HG03159 (cell line): ENCODE results near the gene GFPT1.
A peak's percentile ranks its signal among the peaks of the same experiment; 100 is the strongest.
"Not testable (repeated sequence)": the region's sequence is repeated elsewhere in the genome, so short reads cannot be mapped to it uniquely, and the experiment has no call there.

Source experiments
- ATAC-seq: cut with Tn5 transposase; IDR thresholded peaks from one replicate; pipeline ENCODE4 v1.9.1; 2021; ENCODE audit warnings: mild to moderate bottlenecking, moderate library complexity; ENCODE audit not compliant: unreplicated experiment

The GFPT1 gene

DNA sequence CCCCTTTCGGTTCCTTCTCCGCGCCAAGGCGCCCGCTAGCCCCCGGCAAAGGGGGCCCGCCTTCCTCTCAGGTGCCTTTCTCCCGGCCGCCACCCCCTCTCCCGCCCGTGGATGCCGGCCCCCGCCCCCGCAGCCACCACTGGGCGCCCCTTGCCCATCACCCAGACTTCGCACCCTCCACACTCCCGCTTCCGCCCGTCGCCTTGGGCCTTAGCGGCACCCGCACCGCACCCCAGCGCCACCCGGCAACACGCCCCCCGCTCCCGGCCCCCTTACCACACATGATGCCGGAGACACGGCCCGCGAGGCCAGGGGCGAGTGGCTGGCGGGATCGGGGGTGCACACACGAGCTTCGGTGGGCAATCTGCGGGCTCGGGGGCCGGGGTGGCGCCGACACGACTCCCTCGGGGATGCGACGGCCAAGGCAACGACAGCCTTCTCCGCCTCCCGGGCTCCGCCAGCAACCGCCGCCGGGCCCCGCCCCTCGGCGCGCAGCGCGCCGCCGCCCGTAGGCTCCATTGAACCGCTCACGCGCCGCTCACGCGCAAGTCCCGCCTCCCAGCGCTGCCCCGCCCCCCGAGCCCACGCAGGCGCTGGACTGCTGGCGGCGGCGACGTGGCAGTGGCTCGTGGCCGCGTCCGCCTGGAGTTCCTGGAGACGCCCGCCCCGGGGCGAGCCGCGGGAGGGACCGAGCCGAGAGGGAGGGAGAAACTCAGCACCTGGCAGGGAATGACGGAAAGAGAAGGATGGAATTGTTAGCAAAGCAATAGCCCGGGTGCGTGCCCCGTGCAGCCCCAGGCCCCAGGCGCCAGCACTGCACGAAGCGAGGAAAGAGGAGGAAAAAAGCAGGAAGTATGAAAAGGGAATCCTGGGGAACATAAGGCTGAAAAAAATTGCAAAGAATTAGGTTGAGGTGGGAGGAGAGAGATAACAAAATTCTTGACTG is at the start of gene GFPT1:
Gene GFPT1 (minus strand): TSS at position 439 of the 946 bp plus-strand sequence. CDS start 156 bp downstream, at position 283.
- peak; percentile 83 for ATAC-seq

DNA sequence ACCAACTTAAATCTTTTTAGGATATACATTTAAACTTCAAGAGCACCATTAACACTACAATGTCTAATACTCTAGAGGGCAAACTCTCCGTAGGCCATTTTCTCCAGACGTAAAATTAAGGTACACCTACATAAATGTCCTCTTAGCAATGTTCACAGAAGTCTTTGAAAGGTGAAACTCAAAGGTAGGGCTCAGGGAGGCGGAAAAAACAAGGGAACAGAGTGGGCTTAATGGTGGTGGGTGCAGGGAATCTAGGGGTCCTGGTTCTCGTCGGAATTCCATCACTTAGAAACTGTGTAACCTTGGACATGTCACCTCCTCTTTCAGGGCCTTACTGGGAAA is 49.5 kb upstream of the GFPT1 start:
- ATAC-seq = peak; percentile 1

DNA sequence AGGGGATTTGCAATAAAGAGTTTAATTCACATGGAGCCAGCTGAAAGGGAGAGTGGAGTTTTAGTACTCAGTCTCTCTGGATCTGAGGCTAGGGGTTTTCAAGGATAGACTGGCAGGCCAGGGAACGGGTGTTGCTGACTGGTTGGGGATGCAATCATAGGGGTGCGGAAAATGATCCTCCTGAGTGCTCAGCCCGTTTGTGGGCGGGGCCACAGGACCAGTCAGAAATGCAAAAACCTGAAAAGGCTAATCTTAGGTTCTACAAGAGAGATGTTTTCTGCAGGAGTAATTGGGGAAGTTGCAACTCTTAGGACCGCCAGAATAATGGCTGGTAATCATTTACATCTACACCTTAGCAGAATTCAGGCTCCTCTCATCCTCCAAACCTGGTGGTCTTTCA is 47.7 kb upstream of the GFPT1 start:
- no peak for ATAC-seq

DNA sequence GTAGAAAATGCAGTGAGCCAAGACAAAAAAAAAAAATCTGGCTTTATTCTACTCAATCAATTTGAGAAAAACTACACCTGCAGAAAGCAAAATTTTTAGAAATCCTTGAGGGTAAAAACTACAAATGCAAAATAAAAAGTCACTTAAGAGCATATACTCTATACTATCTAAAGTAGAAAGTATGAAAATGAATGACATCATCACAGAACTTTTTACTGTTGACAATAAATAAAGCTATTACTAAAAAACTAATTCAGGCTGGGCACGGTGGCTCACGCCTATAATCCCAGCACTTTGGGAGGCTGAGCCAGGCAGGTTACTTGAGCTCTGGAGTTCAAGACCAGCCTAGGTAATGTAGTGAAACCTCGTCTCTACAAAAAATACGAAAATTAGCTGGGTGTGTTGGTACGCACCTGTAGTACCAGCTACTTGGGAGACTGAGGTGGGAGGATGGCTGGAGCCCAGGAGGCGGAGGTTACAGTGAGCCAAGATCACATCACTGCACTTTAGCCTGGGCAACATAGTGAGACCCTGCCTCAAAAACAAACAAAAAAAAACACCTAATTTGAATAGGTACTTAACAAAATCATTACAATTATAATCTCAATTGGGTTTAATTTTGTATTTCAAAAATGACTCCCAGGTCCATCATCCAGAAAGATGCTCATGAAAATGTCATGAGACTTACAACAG is 42.6 kb upstream of the GFPT1 start:
- ATAC-seq = no peak

DNA sequence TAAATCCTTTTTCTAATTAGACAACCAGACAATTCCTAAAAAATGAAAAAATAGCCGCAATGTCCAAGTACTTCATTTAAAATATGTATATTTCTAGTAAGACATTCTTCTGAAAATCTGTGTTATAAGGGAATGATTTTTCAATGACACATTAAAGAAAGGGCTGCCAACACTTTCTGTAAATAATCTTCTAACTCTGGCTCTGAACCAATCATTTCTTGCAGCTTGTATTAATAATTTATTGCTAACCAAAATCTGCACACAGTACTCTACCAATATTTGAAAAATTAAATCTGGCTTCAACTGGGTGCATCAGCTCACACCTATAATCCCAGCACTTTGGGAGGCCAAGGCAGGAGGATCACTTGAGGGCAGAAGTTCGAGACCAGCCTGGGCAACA is 42.0 kb upstream of the GFPT1 start:
- no peak for ATAC-seq

DNA sequence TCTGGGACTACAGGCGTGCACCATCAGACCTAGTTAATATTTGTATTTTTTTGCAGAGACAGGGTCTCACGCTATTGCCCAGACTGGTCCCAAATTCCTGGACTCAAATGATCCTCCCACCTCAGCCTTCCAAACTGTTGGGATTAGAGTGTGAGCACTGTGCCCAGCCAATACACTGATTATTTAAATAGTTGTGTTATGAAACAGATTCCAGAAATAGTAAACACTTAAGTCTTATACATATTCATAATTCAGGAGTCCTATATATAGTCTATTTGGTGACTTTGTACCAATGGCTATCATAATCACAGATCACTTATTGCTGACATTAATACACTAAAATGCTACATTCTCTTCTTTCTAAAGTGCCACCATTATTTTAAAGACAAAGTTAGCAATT is 37.4 kb upstream of the GFPT1 start:
- no peak for ATAC-seq

DNA sequence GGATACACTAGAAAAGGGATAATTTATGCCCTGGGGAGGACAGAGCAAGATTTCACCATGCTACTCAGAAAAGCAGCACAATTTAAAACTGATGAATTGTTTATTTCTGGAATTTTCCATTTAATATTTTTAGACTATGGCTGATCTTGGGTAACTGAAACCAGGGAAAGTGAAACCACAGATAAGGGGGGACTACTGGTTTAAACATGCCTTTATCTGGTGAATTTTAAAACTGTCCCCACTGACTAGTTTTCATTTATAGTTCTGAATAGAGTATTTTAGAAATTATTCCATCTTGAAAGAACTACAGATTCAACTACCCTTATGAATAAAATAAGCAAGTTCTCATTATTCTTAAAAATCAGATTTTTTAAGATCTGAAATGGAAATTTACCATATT is 35.2 kb upstream of the GFPT1 start:
- ATAC-seq = no peak

DNA sequence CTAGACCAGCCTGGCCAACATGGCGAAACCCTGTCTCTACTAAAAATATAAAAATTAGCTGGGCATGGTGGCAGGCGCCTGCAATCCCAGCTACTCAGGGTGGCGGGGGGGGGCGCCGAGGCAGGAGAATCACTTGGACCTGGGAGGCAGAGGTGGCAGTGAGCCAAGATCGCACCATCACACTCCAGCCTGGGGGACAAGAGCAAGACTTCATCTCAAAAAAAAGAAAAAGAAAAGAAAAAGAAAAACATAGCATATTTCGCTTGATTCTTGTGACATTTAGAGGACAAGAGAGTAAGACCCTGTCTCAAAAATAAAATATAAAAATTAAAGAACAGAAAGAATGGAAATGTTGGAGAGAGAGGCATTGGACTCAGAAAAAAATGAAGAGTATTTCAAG is 32.1 kb upstream of the GFPT1 start:
- ATAC-seq = not testable (repeated sequence)

DNA sequence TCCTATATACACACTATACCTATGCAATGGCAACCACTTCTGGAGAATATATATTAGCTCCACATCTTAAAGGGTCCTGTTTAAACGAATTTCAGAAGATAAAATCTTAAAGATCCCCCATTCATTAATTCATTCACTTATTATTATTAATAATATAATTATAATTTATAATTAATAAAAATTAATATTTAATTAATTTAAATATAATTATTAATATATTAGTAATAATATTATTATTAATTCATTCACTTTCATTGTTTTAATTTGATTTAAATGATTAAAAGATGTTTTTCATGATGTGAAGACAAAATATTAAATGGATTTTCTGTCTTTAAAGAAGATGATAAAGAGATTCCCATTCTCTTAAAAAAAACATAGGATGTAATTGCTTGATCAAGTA is 29.1 kb upstream of the GFPT1 start:
- no peak for ATAC-seq

DNA sequence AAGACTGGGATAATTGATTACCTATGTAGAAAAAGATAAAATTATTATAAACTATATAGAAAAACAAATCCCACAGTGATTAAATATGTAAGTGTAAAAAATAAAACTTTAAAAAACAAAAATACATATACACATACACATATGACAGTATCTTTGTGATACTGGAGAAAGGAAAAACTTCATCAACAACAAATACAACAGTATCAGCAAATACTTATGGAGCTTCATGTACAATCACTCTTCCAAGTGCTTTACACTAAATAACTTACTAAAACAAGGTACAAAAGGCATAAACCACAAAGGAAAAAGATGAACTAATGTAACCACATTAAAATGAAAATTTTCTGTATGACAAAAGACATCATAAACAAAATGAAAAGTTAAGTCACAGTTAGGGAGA is 24.1 kb upstream of the GFPT1 start:
- no peak for ATAC-seq

DNA sequence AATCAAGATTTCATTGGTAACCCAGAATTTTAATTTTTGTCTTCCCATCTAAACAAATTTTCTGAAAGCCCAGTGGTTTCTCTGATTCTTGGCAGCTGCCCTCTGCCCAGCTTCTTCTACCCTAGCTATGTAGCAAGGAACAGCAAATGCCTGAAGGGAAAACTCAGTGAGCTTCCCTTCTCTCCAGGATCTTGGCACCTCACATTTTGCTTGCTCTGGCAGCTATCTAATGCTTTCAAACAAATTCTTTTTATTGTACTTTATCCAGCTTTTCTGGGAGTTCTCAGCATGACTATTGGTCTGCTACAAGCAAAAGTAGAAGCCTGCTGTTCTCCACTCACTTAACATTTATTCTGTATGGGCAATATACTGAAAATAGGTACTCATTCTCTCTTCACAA is 18.3 kb upstream of the GFPT1 start:
- ATAC-seq = no peak

DNA sequence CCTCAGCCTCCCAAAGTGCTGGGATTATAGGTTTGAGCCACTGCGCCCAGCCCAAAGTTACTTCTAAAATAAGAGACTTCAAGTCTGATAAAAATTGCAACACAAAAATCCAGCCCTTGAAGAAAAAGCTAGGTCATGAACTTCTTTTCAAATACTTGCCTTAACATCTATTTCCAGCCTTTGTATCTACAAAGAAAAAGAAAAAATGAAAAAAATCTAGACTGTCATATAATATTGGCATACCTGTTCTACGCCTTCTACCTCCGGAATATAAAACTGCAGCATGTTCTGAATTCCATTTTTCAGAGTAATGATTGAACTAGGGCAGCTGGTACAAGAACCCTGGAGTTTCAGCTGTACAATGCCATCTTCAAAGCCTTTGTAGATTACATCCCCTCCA is 13.1 kb upstream of the GFPT1 start:
- no peak for ATAC-seq

DNA sequence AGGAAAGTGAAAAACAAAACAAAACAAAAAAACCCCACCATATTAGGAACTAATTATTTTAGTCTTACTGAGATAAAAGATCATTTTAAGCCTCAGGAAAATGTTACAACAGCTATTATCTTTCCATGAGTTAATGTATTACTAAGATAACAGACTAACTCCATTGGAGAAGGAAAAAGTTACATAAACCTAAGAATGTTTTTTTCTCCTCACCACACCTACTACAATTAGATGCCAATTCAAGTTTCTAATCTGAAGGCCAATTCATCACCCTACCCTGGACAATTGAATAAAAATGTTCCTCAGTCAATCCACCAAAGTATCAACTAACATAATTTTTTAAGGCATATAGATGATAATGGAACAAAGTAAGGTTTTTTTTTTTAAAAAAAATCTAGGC is 10.2 kb upstream of the GFPT1 start:
- no peak for ATAC-seq

DNA sequence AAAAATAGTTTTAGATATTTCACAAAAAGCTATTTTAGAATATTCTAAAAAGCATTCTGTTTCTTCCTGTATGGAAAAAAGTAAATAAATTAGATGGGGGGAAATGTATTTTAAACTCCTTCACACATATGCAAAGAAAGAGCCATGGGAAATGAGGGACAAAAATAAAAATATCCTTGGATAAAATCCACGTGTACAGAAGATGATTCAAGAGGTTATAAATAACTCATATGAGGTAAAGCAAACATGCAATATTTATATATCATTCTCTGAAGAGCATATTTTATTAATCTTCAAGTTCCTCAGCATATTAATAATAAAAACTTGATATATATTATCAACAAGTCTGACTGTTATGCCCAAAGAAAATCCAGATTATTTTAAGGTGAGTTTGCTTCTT is 8.8 kb upstream of the GFPT1 start:
- ATAC-seq = no peak

DNA sequence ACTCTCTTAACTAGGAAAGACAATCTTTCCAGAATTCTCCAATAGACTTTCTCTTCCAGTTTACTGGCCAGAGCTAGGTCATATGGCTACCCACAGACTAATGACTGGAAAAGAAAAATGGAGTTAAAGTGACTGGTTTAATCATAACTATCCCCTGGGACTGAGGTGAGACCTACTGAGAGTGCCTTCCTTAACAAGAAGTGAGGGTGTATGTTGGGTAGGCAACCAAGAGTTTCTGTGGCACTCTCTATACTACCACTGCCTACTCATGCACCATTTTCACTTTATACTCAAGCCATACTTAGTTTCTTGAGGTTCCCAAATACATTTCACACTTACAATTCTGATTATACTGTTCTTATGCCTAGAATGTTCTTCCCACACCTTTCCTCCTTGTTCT is 6.9 kb upstream of the GFPT1 start:
- no peak for ATAC-seq

DNA sequence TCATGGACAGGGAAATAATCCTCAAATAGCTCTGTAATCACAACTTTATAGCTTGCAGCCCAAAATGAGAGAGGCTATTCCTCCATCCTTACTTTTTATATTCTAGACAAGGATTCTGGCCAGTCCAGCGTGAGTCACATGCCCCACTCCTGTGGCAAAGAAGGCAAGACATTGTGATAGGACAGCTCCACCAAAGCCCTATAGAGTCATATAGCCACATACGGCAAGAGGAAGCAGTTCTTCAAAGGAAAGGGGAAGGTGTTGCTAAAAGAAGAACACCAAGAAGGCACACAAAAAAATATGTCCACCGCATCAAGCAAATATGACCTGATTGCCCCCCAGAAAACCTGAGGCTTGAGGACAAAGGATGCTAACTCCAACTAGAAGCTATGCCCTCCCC is 3.4 kb upstream of the GFPT1 start:
- no peak for ATAC-seq

DNA sequence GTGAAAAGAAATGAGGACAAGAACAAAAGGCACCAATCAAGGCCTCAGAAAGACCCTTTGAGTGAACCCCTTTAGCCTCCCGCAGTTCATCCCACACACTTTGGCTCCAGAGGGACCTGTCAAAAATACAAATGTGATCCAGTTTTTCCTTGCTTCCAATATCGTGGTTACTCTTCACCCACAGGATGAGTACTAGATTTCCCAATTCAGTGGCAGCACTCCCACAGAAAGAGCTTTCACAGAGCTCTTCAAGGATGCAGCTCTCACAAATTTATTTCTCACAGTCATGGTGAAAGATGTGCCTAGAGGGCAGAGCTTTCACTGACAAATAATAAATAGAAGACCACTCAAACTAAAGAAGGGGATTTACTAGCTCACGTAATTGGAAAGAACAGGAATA is 3.0 kb upstream of the GFPT1 start:
- no peak for ATAC-seq

DNA sequence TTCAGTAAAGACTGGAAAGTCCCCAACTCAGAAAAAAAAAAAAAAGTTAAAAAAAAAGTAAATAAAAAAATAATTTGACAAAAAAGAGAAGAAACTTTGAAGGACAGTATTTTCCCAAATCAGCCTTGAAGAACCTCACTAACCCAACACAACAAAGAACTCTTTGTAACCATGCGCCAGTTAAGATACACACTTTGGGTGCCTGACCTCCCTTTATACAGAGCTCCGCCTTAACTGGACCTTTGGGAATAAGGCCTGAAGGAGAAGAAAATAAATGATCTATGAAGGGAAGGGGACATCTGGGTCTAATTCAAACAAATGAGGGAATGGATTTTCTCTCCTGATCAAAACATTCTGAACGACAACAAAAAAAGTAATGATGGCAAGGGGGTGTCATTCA is 2.2 kb upstream of the GFPT1 start:
- ATAC-seq = no peak

DNA sequence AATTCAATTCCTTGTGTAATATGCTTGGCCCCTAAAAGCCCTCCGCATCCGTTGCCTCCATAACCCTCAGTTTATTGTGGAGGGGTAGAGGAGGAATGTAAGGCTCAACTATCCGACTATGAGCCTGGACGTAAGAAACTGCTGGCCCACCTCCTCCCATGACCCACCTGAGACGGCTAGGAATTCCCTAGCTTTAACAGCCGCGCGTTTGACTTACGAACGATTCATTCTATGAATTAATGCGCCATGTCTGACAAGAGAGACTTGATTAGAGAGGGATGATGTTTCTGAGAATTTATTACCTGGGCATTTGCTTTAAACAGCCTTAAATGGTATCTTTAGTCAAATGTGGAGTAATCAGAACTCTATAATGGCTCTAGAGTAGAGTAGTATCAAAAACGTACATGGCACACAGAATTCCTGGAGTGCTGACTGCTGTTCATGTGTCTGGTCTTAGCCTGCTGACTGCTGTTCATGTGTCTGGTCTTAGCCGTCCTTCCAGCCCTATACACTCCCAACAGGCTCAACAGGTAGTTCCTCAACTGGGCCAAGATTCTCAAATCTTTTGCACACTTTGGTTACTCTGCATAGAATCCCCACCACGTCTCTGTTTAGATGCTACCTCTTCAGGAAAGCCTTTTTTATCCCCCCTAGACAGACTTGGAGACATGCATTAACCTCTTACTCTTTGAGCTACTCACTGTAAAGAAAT is 899 bp upstream of the GFPT1 start:
- no peak for ATAC-seq

DNA sequence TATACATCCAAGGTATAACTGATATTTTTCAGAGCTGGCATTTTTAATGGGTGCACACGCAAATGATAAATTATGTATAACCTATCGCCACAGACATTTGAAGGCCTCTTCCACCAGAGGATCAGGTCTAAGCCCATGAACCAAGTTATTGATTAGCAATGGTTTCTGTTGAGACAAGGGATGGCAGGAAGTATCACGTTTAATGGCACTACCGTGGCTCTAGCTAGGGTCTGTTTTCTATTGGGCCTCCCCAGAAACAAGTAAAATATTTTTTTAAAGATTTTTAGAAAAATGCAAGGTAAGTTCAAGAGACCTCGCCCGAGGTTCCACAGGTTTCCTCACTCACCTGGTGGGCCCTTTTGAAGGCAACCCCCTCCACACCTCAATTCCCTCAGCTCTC is 667 bp downstream of the GFPT1 start:
- ATAC-seq = peak; percentile 3

DNA sequence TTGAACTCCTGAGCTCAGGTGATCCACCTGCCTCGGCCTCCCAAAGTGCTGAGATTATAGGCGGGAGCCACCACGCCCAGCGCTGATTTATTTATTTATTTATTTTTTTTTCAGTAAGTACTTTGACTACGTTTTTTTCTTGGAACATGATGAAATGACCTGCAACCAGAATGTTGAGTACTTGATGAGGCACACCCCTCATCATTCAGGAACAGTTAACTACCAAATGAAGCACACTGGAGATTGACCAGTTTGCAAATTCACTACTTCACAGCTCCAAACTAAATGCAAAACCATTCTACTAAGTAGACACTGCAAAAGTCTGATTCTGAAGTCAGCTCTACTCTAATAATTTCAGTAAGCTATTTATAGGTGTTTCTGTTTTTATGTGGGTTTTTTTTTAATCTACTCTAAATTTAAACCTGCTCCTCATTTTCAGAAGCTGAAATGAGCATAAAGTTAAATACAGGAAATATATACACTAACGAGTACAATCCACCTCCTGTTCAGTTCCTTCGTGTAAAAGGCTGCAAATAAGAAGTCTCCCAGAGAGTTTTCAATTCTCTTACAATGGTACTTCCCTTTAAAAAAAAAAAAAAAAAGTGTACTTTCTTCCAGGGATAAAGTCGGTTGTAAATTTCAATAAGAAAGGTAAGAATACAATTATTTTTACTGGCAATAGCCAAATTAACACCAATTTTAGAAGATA is 1.4 kb downstream of the GFPT1 start:
- ATAC-seq = no peak
